Mesothelial cell of epicardium (in vitro differentiated cells): ENCODE results near the gene XRCC5. TPM values are rescaled to one million over a fixed set of nuclear protein-coding genes. Genes with fewer than 3 reads are reported as not detected.

Experiments used
- DNase-seq, 2 experiments: peaks; one replicate each; pipeline ENCODE4 v3.0.0; 2021; ENCODE audit warnings: low spot score in 2 of 2; ENCODE audit not compliant: unreplicated experiment in 2 of 2
- H3K27ac Mint-ChIP-seq: 2 replicates; pipeline ENCODE4 v1.8.0; 2021; ENCODE audit warnings: mixed read lengths
- H3K27me3 Mint-ChIP-seq: 2 replicates; pipeline ENCODE4 v1.8.0; 2021; ENCODE audit warnings: low read depth, mixed read lengths
- H3K36me3 Mint-ChIP-seq: 2 replicates; pipeline ENCODE4 v1.8.0; 2021; ENCODE audit warnings: mixed read lengths
- H3K4me1 Mint-ChIP-seq: 2 replicates; pipeline ENCODE4 v1.8.0; 2021; ENCODE audit warnings: mixed read lengths
- H3K4me3 Mint-ChIP-seq: 2 replicates; pipeline ENCODE4 v1.8.0; 2021; ENCODE audit warnings: mild to moderate bottlenecking, moderate library complexity, mixed read lengths
- H3K9me3 Mint-ChIP-seq: 2 replicates; pipeline ENCODE4 v1.8.0; 2021; ENCODE audit warnings: mixed read lengths
- total RNA-seq: library from RNA; stranded (reverse); gene quantifications from 3 replicates; pipeline ENCODE4 v1.2.1, GENCODE V29; 2021
- TF ChIP-seq, protein P1 (sequence below): fragments of 200-600 bp; sonication (generic); IDR thresholded peaks from one replicate; pipeline ENCODE4 v1.5.0; 2021; ENCODE audit warnings: antibody characterized with exemption; ENCODE audit not compliant: unreplicated experiment

The XRCC5 gene
- total RNA-seq, 1 donor from 2014 or later: 294 TPM

DNA sequence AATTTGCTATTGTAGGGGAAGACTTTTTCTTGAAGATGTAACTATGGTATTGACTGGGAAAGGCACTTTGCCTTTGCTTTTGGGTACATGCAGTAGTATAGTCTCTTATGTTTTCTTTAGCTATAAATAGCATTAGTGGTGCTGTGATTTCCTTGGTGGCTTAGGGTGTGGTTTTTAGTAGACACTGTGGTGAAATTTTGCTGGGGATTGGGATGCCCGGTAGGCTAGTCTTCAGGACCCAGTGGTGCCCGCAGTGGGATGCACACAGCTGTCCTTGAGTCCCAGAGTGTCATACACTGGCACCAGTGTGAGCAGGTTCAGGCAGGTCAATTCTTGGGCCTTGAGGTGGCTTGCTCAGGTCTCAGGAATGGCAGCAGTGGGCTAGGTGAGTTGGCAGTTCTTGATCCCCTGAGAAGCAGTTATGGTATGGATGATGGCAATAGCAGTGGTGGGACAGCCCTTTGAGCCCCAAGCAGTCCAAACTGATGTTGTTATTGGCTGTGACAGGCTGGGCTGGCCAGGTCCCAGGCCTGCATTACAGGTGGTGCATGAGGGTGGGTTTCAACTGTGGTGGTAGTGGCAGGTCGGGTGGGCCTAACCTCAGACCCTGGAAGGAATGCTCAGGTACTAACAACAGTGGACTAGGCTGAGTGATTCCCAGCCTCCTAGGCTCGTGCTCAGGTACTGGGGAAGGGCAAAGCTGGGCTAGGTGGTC lies 124.3 kb downstream of the XRCC5 start:
- no peaks in the 10 kb centered on the region for H3K4me1 Mint-ChIP-seq
- no peak overlapping the region for H3K4me3 Mint-ChIP-seq
- H3K27ac Mint-ChIP-seq: no peak overlapping the region
- H3K36me3 Mint-ChIP-seq: peaks cover 14% of the 10 kb centered on the region
- H3K27me3 Mint-ChIP-seq: no peaks in the 10 kb centered on the region
- H3K9me3 Mint-ChIP-seq: peaks cover 47% of the 10 kb centered on the region
- DNase-seq: no peak
- TF ChIP-seq, protein P1, sequence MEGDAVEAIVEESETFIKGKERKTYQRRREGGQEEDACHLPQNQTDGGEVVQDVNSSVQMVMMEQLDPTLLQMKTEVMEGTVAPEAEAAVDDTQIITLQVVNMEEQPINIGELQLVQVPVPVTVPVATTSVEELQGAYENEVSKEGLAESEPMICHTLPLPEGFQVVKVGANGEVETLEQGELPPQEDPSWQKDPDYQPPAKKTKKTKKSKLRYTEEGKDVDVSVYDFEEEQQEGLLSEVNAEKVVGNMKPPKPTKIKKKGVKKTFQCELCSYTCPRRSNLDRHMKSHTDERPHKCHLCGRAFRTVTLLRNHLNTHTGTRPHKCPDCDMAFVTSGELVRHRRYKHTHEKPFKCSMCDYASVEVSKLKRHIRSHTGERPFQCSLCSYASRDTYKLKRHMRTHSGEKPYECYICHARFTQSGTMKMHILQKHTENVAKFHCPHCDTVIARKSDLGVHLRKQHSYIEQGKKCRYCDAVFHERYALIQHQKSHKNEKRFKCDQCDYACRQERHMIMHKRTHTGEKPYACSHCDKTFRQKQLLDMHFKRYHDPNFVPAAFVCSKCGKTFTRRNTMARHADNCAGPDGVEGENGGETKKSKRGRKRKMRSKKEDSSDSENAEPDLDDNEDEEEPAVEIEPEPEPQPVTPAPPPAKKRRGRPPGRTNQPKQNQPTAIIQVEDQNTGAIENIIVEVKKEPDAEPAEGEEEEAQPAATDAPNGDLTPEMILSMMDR: no peak

DNA sequence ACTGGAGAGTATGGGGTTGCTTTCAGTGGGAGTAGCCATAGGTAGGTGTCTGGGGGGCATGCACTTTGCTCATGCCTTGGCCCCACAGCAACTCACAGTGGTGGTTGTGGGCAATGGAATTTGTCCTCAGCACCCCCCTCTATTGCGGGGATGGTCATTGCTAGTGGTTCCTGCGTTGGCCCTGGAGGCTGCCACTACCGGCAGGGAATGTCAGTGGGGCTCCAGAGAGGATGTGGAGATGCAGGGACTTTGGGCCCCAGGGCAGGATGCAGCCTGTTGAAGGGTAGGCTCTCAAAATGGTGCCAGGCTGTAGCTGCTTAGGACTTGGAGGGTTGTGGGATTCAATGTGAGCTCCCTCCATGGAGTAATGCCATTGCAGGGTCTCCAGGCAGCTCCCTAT lies 125.0 kb downstream of the XRCC5 start:
- TF ChIP-seq, protein P1: no peak
- H3K4me1 Mint-ChIP-seq: no peaks in the 10 kb centered on the region

DNA sequence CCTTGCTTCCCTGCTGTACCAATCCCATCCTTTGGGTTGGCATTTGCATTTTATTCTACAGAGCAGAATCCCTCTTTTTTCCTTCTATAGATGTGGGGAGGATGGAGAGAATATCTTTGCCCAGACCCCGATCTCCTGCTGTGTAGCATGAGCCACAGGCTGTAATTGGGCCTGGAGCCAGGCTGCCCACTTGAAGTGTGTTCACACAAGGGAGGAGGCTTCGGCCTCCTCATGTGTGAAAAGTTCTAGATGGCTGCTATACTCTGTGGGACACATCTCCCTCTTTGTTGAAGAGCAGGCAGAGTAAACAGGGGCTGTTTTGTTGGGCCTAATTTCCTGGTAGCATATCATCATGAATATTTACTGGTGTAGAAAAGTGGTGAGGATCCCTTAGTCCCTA lies 126.3 kb downstream of the XRCC5 start:
- DNase-seq: no peak
- TF ChIP-seq, protein P1: no peak
- H3K9me3 Mint-ChIP-seq: peaks cover 29% of the 10 kb centered on the region
- no peak overlapping the region for H3K27ac Mint-ChIP-seq
- H3K4me1 Mint-ChIP-seq: no peaks in the 10 kb centered on the region
- no peak overlapping the region for H3K4me3 Mint-ChIP-seq
- no peaks in the 10 kb centered on the region for H3K27me3 Mint-ChIP-seq
- peaks cover 14% of the 10 kb centered on the region for H3K36me3 Mint-ChIP-seq

More for the DNA sequence above, 125.0 kb downstream of the XRCC5 start:
- Mint-ChIP-seq H3K27me3 (no peaks in the 10 kb centered on the region), H3K36me3 (peaks cover 14% of the 10 kb centered on the region), H3K27ac (no peak overlapping the region), H3K9me3 (peaks cover 40% of the 10 kb centered on the region), H3K4me3 (no peak overlapping the region)
- DNase-seq: no peak

DNA sequence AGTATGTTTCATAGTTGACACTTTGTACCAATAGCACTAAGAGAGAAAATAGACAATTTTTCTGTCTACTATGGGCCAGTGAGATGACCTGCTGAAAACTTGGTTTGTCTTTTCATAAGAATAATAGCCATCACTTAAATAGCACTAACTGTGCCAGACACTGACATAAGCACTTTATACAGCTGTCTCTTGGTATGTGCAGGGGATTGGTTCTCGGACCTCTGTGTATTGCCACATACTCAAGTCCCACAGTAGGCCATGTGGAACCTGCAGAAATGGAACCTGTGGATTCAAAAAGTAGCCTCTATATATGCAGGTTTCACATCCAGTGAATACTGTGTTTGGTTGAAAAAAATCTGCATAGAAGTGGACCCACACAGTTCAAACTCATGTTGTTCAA lies 126.7 kb downstream of the XRCC5 start:
- Mint-ChIP-seq H3K4me3 (no peak overlapping the region), H3K27ac (no peak overlapping the region), H3K27me3 (no peaks in the 10 kb centered on the region), H3K4me1 (no peaks in the 10 kb centered on the region), H3K36me3 (peaks cover 14% of the 10 kb centered on the region), H3K9me3 (peaks cover 25% of the 10 kb centered on the region)
- no peak for DNase-seq
- TF ChIP-seq, protein P1: no peak

DNA sequence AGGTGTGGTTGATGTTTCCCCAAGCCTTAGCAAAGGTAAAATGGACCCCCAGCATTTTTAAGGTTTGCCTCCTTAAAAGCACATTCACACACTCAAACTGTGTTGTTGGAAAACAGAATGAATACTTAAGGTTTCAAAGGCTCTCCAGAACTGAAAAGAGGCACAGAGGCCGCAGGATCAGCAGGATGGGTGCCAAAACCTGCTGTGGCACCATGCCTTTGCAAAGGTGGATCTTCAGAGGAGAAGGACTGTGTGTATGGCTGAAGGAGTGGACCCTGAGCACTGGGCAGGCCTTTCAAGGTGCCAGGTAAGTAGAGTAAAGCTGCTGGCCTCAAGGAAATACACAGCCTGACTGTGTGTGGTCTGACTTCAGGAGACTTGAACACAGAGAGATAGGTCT lies 127.3 kb downstream of the XRCC5 start:
- peaks cover 14% of the 10 kb centered on the region for H3K36me3 Mint-ChIP-seq
- H3K4me3 Mint-ChIP-seq: no peak overlapping the region
- peaks cover 22% of the 10 kb centered on the region for H3K9me3 Mint-ChIP-seq
- DNase-seq: no peak
- TF ChIP-seq, protein P1: no peak
- H3K27me3 Mint-ChIP-seq: no peaks in the 10 kb centered on the region
- no peaks in the 10 kb centered on the region for H3K4me1 Mint-ChIP-seq
- no peak overlapping the region for H3K27ac Mint-ChIP-seq
